ENCODE results near the gene MAB21L2. TPM values are rescaled to one million over a fixed set of nuclear protein-coding genes. Genes with fewer than 3 reads are reported as not detected.
"Not testable (repeated sequence)": the region's sequence is repeated elsewhere in the genome, so short reads cannot be mapped to it uniquely, and the experiment has no call there.

Gene MAB21L2
- total and polyA plus RNA-seq, 2 of the 8 experiments (the other 6 are each of a cell fraction or from before 2014, with no cell fraction given) = 0.03 TPM; not detected in 1

DNA sequence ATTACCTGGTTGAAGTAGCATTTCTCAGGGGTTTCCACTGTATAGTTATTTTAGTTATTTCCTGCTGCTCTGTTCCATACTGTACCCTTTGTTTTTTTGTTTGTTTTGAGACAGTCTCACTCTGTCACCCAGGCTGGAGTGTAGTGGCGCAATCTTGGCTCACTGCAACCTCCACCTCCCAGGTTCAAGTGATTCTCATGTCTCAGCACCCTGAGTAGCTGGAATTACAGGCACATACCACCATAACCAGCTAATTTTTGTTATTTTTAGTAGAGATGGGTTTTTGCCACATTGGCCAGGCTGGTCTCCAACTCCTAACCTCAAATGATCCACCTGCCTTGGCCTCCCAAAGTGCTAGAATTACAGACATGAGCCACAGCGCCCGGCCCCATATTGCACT is 24.1 kb upstream of the MAB21L2 start:
- H2BK15ac ChIP-seq (ENCODE audit: low read length); H3K9me3 ChIP-seq (ENCODE audit: insufficient read depth in 2 of 2, low read depth in 1 of 2, low read length in 1 of 2); H2AFZ ChIP-seq (ENCODE audit: low read length); H3K27me3 ChIP-seq (replicated peaks in 1 of 4; ENCODE audit: control insufficient read depth in 3 of 4, extremely low read depth in 1 of 4, insufficient read depth in 3 of 4, low read length in 3 of 4); H2BK120ac ChIP-seq (replicated peaks; ENCODE audit: low read depth, low read length); H4K5ac ChIP-seq (ENCODE audit: insufficient read length, low read depth, low read length); DNase-seq (ENCODE audit: low read depth in 1 of 2, low spot score in 2 of 2); H4K20me1 ChIP-seq (replicated peaks in 1 of 2; ENCODE audit: control insufficient read depth in 1 of 2, insufficient read depth in 2 of 2, low read length in 2 of 2); H3K4me1 ChIP-seq (replicated peaks in 1 of 4; ENCODE audit: control insufficient read depth in 3 of 4, insufficient read depth in 4 of 4, low read length in 3 of 4); H2BK20ac ChIP-seq (ENCODE audit: low read length); H3K23me2 ChIP-seq (ENCODE audit: low read depth, low read length); H2AK5ac ChIP-seq (ENCODE audit: low read depth, low read length); H3K56ac ChIP-seq (replicated peaks; ENCODE audit: insufficient read length, low read depth, low read length); H3K9ac ChIP-seq (replicated peaks in 1 of 4; ENCODE audit: extremely low read depth in 1 of 4, low read depth in 3 of 4, low read length in 3 of 4); H2BK5ac ChIP-seq (ENCODE audit: low read depth, low read length); H4K91ac ChIP-seq (replicated peaks; ENCODE audit: insufficient read length, low read length); H3K79me2 ChIP-seq (ENCODE audit: control insufficient read depth in 1 of 2, insufficient read depth in 2 of 2, low read length in 2 of 2); H3K18ac ChIP-seq (ENCODE audit: extremely low read depth, low read length); H3K4me2 ChIP-seq (ENCODE audit: insufficient read depth in 1 of 2, low read depth in 2 of 2, low read length in 2 of 2); H3K14ac ChIP-seq (ENCODE audit: insufficient read length); H3K27ac ChIP-seq (ENCODE audit: low read depth, low read length); FAIRE-seq; H3K4me3 ChIP-seq (ENCODE audit: extremely low read depth in 1 of 4, insufficient read depth in 2 of 4, low read depth in 3 of 4, low read length in 4 of 4); H3K23ac ChIP-seq (ENCODE audit: insufficient read length); H3K36me3 ChIP-seq (ENCODE audit: control insufficient read depth in 2 of 4, insufficient read depth in 4 of 4, low read length in 3 of 4); H3K79me1 ChIP-seq (ENCODE audit: low read depth, low read length); H4K8ac ChIP-seq (ENCODE audit: extremely low read depth, insufficient read depth, low read length); H2BK12ac ChIP-seq (ENCODE audit: low read depth, low read length); H3K4ac ChIP-seq (replicated peaks; ENCODE audit: insufficient read length, low read depth, low read length): not testable (repeated sequence)
- CTCF ChIA-PET (ENCODE audit: partially characterized antibody) = interaction anchor here (1.7 kb wide), 1 partner anchor 17 kb away, joined by 6 read pairs; no protein-coding TSS in a partner anchor
- WGBS, 2 experiments (ENCODE audit: extremely low coverage in 1 of 2, insufficient coverage in 1 of 2, insufficient read length in 1 of 2, insufficient replicate concordance in 2 of 2, low coverage in 1 of 2, low lambda C conversion rate in 2 of 2, missing lambda C conversion rate in 1 of 2) = 96% methylated on average over 3 of the region's 3 CpGs; no CpG with 5 or more reads in 1 of the 2 experiments
- POLR2A ChIA-PET (ENCODE audit: partially characterized antibody) = interaction anchor here (1.7 kb wide), 1 partner anchor 9 kb away, joined by 4 read pairs; no protein-coding TSS in a partner anchor
